ENCODE results near the gene CHD9.

CHD9 gene

DNA sequence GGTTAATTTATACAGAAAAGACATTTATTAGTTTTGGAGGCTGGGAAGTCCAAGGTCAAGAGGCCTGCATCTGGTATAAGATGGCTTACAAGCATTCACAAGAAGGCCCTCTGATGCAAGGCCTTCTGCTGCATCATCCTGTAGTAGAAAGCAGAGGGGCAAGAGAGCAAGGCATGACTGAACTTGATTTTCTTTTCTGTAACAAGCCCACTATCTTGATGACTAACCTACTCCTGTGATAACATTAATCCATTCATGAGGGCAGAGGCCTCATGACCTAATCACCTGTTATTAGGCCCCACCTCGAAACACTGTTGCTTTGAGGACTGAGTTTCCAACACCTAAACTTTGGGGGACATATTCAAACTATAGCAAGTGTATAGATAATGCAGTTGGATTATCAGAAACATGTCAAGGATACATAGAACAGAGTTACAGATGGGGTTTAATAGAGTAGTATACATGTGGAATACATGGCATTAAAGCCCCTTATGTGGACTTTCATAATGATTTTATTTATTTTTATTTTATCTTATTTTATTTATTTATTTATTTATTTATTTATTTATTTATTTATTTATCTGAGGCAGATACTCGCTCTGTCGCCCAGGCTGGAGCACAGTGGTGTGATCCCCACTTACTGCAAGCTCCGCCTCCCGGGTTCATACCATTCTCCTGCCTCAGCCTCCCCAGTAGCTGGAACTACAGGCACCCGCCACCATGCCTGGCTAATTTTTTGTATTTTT, 88.2 kb downstream of the CHD9 start (continued):
- TF ChIP-seq ZNF830 (tag by site-specific recombination; IDR thresholded peaks at IDR 0.05; ENCODE audit: low read depth): no peak
- TF ChIP-seq ZNF140 (tag by site-specific recombination; IDR thresholded peaks at IDR 0.05): peak; percentile 83; the same call in 1 of the 2 replicates
- TF ChIP-seq ZNF791 (tag by site-specific recombination; IDR thresholded peaks at IDR 0.05): peak; percentile 64; the same call in 1 of the 2 replicates
- TF ChIP-seq ZNF214 (tag by site-specific recombination; IDR thresholded peaks at IDR 0.05; ENCODE audit: borderline replicate concordance): no peak
- TF ChIP-seq ZNF248 (tag by site-specific recombination; IDR thresholded peaks at IDR 0.05): no peak
- TF ChIP-seq, protein P1, sequence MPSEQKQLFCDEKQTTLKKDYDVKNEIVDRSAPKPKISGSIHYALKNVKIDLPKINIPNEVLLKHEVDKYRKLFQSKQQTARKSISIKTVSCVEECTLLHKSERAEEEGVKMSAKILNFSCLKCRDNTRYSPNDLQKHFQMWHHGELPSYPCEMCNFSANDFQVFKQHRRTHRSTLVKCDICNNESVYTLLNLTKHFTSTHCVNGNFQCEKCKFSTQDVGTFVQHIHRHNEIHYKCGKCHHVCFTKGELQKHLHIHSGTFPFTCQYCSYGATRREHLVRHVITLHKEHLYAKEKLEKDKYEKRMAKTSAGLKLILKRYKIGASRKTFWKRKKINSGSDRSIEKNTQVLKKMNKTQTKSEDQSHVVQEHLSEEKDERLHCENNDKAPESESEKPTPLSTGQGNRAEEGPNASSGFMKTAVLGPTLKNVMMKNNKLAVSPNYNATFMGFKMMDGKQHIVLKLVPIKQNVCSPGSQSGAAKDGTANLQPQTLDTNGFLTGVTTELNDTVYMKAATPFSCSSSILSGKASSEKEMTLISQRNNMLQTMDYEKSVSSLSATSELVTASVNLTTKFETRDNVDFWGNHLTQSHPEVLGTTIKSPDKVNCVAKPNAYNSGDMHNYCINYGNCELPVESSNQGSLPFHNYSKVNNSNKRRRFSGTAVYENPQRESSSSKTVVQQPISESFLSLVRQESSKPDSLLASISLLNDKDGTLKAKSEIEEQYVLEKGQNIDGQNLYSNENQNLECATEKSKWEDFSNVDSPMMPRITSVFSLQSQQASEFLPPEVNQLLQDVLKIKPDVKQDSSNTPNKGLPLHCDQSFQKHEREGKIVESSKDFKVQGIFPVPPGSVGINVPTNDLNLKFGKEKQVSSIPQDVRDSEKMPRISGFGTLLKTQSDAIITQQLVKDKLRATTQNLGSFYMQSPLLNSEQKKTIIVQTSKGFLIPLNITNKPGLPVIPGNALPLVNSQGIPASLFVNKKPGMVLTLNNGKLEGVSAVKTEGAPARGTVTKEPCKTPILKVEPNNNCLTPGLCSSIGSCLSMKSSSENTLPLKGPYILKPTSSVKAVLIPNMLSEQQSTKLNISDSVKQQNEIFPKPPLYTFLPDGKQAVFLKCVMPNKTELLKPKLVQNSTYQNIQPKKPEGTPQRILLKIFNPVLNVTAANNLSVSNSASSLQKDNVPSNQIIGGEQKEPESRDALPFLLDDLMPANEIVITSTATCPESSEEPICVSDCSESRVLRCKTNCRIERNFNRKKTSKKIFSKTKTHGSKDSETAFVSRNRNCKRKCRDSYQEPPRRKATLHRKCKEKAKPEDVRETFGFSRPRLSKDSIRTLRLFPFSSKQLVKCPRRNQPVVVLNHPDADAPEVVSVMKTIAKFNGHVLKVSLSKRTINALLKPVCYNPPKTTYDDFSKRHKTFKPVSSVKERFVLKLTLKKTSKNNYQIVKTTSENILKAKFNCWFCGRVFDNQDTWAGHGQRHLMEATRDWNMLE (tag by site-specific recombination; conservative IDR thresholded peaks at IDR 0.05; ENCODE audit: low read depth): peak; percentile 95
- TF ChIP-seq CTCF (tag by site-specific recombination; IDR thresholded peaks at IDR 0.05): no peak
- TF ChIP-seq ZEB2 (tag by site-specific recombination; IDR thresholded peaks at IDR 0.05): no peak
- TF ChIP-seq GFI1B (tag by site-specific recombination; IDR thresholded peaks at IDR 0.05): no peak
- peak; percentile 94 for TF ChIP-seq ZNF266 (tag by site-specific recombination; IDR thresholded peaks at IDR 0.05; ENCODE audit: low read depth)
- no peak for TF ChIP-seq ZNF513 (tag by site-specific recombination; IDR thresholded peaks at IDR 0.05)
- TF ChIP-seq PBX3 (CRISPR knock-in tag; IDR thresholded peaks at IDR 0.05): no peak
- TF ChIP-seq ZNF624 (tag by site-specific recombination; IDR thresholded peaks at IDR 0.05): no peak
- TF ChIP-seq ZNF596 (tag by site-specific recombination; IDR thresholded peaks at IDR 0.05): no peak
- TF ChIP-seq GLIS1 (tag by site-specific recombination; IDR thresholded peaks at IDR 0.05): no peak
- TF ChIP-seq ZNF529 (tag by site-specific recombination; IDR thresholded peaks at IDR 0.05; ENCODE audit: insufficient replicate concordance): peak; percentile 24
- peak; percentile 54; the same call in 1 of the 2 replicates for TF ChIP-seq ZNF560 (tag by site-specific recombination; IDR thresholded peaks at IDR 0.05; ENCODE audit: borderline replicate concordance)
- no peak for TF ChIP-seq ZNF362 (tag by site-specific recombination; IDR thresholded peaks at IDR 0.05)
- no peak for TF ChIP-seq SP7 (tag by site-specific recombination; IDR thresholded peaks at IDR 0.05)
- TF ChIP-seq ZNF701 (tag by site-specific recombination; IDR thresholded peaks at IDR 0.05): no peak
- no peak for TF ChIP-seq ZNF324 (tag by site-specific recombination; IDR thresholded peaks at IDR 0.05)
- no peak for TF ChIP-seq ZBTB1 (tag by site-specific recombination; IDR thresholded peaks at IDR 0.05)
- no peak for TF ChIP-seq SETDB1 (IDR thresholded peaks at IDR 0.05; ENCODE audit: insufficient read length, low read length)
- no peak for TF ChIP-seq ZNF138 (tag by site-specific recombination; IDR thresholded peaks at IDR 0.05; ENCODE audit: borderline replicate concordance)
- no peak for TF ChIP-seq ZNF514 (tag by site-specific recombination; IDR thresholded peaks at IDR 0.05)
- no peak for TF ChIP-seq ZNF174 (tag by site-specific recombination; IDR thresholded peaks at IDR 0.05)
- TF ChIP-seq ZNF549 (tag by site-specific recombination; IDR thresholded peaks at IDR 0.05): no peak
- 0 out of 2 replicates have a peak, but pooled peaks have one; percentile 35 for TF ChIP-seq ZFP3 (tag by site-specific recombination; IDR thresholded peaks at IDR 0.05; ENCODE audit: low read depth)
- TF ChIP-seq ZNF776 (tag by site-specific recombination; IDR thresholded peaks at IDR 0.05; ENCODE audit: borderline replicate concordance): no peak
- TF ChIP-seq ZNF558 (tag by site-specific recombination; IDR thresholded peaks at IDR 0.05): peak; percentile 72; the same call in 1 of the 2 replicates

All from HEK293 (cell line).